NCI-H510A treated with DMSO at 0.1 percent for 48 hours (cell line): ENCODE results near the gene RMI1.
A peak's percentile ranks its signal among the peaks of the same experiment; 100 is the strongest.

Source experiments
- DNase-seq: peaks from one replicate; lab custom pipeline; 2025; lab: John Stamatoyannopoulos, UW

RMI1 gene

GRCh38 chr9:83969602-83970001 lies 11.0 kb upstream of the RMI1 start:
- DNase-seq = no peak

DNA sequence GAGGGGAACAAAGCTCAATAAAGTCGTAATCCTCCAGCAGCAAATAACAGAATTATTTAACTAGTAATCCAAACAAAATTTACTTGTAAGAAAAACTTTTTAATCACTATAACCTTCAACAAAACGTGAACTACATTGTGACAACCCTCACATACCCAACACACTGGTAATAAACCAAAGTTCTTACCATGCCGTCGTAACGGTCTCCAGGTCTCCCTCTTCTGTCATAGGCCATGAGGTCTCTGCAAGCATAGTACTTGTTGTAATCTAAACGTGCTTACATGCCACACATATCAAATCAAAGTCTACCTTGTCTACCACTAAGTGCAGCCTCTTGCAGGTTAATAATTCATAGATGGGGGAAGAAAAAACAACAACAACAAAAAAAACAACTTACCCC lies 9.1 kb upstream of the RMI1 start:
- DNase-seq = no peak

GRCh38 chr9:83972286-83972685 lies 8.3 kb upstream of the RMI1 start:
- DNase-seq = no peak

DNA sequence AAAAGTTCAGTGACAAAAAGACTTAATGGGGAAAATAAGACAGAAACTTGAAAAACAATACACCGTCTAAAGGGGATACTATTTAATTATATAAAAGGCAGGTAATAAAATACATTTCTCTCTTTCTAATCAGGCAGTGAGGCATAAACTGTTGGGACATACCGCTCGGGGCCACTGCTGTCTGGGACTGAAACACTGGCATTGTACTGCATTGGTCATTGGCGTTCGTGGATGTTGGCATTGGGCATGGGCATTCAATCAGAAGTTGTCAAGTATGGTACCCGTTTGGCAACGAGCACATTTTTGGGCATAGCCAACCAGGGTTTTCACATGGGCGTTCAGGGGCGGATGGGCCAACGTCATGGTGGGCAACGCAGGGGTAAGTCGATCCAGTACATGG lies 5.3 kb upstream of the RMI1 start:
- no peak for DNase-seq

DNA sequence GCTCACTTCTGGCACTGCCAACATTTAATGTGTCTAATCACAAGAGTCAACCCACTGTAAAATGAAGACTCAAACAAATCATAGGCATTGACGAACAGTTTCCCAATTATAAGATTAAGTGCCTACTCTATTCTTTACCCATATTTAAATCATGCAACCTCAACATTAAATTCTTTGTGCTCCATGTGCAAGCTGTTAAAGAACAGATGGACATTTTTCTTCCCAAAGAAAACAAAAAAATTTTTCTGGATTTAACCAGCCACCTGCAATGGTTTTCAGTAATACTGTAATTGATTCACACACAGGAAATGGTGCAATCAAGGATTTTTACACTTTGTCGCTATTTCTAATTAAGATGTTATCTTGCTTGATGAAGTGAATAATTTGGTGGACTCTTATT lies 4.2 kb upstream of the RMI1 start:
- no peak for DNase-seq

DNA sequence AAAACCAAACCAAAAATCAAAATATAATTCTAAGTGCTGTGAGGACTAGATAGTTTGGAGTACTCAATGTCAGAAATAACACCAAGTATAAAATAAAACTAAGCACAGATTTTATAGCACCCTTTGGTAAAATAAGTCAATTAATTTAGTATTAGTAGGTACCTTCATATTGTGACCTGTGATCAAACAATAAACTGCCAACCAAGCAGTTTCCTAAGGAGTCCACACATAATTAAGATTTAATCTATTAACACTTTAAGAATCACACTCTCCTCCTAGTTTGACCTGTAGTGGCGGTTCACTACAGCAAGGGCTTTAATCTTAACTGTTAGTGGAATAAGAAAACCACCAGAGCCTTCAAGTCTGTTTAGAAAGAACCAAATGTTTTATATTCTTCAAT lies 3.4 kb upstream of the RMI1 start:
- no peak for DNase-seq

GRCh38 chr9:83978992-83979811 lies 1.4 kb upstream of the RMI1 start:
- peak; percentile 49 for DNase-seq

- DNase-seq = peak; percentile 98
Measured at GRCh38 chr9:83979812-83980394, 702 bp upstream of the RMI1 start, which contains the start of gene HNRNPK. Gene HNRNPK, minus strand, starts transcription at chr9:83980215. Its CDS starts 1,963 bp downstream, at chr9:83978252.

GRCh38 chr9:83981126-83981871 lies 694 bp downstream of the RMI1 start:
- DNase-seq = peak; percentile 62

GRCh38 chr9:83986195-83986594 lies 5.6 kb downstream of the RMI1 start:
- DNase-seq = no peak

DNA sequence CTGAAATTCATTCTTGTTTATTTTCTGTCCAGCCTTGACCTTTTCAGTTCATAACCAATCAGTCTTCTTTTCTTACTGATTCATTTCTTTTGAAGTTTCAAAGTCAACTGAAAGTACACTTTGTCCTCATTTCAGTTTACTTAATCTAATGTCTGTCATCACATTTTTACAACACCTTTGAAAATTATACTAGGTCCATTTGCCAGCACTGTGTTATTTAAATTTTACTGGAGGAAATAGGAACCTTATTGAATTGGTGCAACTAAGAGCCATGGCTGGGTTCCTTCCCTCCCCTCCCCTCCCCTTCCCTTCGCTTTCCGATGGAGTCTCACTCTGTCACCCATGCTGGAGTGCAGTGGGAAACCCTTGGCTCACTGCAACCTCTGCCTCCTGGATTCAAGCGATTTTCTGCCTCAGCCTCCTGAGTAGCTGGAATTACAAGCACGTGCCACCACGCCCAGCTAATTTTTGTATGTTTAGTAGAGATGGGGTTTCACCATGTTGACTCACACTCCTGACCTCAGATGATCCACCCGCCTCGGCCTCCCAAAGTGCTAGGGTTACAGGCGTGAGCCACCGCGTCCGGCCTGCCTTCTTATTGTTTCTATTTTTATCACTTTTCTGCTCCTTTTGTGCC lies 6.3 kb downstream of the RMI1 start:
- DNase-seq = peak; percentile 17

DNA sequence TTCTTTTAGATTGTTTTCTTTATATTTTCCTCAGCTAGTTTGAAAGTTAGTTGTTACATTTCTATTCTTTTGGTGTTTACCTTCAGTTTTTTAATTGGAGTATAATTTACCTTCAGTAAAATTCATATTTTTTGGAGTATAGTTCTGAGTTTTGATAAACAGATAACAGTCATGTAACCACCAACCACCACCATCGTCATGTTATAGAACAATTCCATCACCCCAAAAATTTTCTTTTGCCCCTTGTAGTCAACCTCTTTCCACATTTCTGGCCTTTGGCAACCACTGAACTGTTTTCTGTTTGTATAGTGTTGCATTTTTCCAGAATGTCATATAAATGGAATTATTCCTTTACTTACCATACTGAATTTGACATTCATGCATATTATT lies 6.8 kb downstream of the RMI1 start:
- DNase-seq = no peak

GRCh38 chr9:83988411-83988810 lies 7.8 kb downstream of the RMI1 start:
- no peak for DNase-seq

GRCh38 chr9:83991355-83991754 lies 10.8 kb downstream of the RMI1 start:
- DNase-seq = no peak

DNA sequence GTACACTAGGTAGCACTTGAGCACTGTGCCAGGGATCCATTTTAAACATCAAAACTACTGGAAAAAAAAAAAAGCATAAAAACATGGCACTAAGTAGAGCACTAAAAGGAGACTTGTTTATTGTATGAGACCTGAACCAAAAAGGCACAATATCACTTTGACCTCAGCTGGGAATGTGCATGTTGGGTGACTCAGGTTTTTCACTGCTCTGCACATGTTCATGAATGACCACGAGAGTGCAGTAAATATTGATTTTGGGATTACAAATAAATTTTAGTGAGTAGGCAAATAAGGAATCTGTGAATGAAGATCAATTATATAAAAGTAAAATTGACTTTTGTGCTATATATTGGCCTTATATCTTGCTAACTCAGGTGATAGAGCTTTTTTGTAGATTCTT lies 11.8 kb downstream of the RMI1 start:
- no peak for DNase-seq

DNA sequence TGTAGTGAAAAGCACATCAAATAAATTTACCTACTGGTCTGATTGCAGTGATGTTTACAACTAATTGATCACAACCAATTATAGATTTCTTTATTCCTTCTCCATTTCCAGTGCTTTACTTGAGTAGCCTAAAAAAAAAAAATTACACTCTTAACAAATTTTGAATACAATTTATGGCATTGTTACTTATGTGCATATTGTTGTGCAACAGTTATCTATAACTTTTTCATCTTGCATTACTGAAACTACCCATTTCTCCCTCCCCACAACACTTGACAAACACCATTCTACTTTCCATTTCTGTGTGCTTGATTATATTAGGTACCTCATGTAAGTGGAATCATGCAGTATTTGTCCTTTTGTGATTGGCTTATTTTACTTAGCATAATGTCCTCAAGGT lies 12.3 kb downstream of the RMI1 start:
- DNase-seq = no peak

- no peak for DNase-seq
Measured at GRCh38 chr9:83996126-83996525, 15.5 kb downstream of the RMI1 start.

DNA sequence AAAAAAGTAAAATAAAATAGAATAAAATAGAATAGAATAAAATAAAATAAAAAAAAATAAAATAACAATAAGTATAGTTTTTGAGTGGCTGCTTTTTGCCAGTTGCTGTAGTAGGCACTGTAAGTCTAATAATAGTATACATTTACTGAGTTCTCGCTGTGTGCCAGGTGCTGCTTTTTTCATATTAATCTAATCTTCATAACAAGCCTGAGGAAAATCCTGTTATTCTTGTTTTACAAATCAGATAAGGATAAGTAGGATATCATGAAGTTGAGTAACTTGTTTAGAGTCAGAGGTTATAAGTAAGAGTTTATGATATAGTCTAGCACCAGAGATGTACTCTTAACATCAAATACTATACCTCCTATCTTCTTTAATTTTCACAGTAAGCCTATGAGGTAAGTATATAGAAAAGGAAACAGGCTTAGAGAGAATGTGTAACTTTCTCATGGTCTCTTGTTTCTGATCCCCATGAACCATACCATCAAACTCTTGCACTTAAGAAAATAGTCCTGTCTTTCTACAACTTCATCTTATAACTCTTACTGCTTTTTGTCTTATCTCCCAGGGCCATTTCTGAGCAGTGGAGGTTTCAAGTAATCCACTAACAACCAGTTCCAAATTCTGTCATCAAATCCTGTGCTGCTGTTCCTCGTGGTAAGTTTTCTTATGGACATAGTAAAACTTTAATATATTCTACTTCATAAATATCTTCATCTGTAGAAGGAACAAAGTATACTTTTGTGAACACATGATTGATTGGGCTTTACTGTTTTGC lies 18.7 kb downstream of the RMI1 start:
- DNase-seq = no peak

DNA sequence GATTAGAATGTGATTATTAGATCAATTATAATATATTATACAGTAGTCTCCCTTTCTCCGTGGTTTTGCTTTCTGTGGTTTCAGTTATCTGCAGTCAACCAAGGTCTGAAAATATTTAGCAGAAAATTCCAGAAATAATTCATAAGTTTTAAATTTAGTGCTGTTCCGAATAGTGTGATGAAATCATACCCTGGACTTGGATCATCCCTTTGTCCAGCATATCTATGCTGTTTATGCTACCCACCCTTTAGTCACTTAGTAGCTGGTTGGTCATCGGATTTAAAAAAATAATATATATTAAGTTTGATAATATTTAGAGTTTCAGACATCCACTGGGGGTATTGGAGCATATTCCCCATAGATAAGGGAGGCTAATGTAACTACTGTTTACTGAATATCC lies 19.6 kb downstream of the RMI1 start:
- DNase-seq = no peak

DNA sequence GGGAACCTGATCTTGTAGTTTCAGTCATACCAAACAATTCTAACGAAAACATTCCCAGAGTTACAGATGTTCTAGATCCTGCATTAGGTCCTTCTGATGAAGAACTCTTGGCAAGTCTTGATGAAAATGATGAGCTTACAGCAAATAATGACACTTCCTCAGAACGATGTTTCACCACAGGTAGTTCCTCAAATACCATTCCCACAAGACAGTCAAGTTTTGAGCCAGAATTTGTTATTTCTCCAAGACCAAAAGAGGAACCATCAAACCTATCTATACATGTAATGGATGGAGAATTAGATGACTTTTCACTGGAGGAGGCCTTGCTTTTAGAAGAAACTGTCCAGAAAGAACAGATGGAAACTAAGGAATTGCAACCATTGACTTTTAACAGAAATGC lies 21.0 kb downstream of the RMI1 start:
- no peak for DNase-seq

DNA sequence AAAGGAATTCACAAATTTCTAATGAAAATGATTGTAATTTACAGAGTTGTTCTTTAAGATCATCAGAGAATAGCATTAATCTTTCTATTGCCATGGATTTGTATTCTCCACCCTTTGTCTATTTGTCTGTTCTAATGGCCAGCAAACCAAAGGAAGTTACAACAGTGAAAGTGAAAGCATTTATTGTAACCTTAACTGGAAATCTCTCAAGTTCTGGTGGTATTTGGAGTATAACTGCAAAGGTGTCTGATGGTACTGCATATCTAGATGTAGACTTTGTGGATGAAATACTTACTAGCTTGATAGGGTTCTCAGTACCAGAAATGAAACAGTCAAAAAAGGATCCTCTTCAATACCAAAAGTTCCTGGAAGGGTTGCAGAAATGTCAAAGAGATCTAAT lies 21.7 kb downstream of the RMI1 start:
- no peak for DNase-seq

- DNase-seq = no peak
Measured at GRCh38 chr9:84003246-84003645, 22.6 kb downstream of the RMI1 start.
